Measurements from ENCODE around the gene RIC8A. TPM values are rescaled to one million over a fixed set of nuclear protein-coding genes. Genes with fewer than 3 reads are reported as not detected.

Gene RIC8A
- total and polyA plus RNA-seq, 4 donors: 12.5 to 49.6 (median 34.5) TPM

DNA sequence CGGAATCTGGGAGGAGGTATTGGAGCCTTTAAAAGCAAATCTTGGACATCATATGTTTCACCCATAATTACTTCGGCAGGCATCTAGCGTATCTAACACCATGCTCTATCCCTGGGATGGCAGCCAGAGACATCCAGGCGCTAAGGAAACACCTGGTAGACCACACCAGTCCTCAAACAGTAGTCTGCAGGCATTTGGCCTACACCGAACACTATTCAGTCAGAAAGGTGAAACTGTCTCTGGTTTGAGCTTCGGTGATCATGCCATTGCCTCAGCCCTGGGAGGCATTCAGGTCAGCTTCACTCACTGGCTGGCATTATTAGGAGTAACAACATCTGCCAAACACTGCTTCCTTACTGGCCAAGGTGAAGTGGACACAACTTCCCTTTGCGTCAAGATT, 16.9 kb downstream of the RIC8A start:
- Histone ChIP-seq H3K9me3 (ENCODE audit: control insufficient read depth in 4 of 4, low read length in 3 of 4) (no peaks in the 10 kb centered on the region), H3K4me3 (ENCODE audit: low read depth in 1 of 3, low read length in 3 of 3) (no peak overlapping the region), H3K9ac (ENCODE audit: low read depth in 1 of 2, low read length in 2 of 2) (no peak overlapping the region), H3K27me3 (ENCODE audit: control insufficient read depth in 4 of 4, insufficient read depth in 4 of 4, low read length in 3 of 4) (no peaks in the 10 kb centered on the region), H3K4me1 (ENCODE audit: control insufficient read depth in 4 of 4, insufficient read depth in 4 of 4, low read length in 3 of 4) (no peaks in the 10 kb centered on the region), H3K36me3 (ENCODE audit: control insufficient read depth in 4 of 4, insufficient read depth in 3 of 4, low read depth in 1 of 4, low read length in 3 of 4) (peaks cover 0 to 14% (median 6%) of the 10 kb centered on the region in 4 donors), H3K27ac (ENCODE audit: low read depth in 1 of 2, low read length in 2 of 2) (no peak overlapping the region)
- DNase-seq (ENCODE audit: low spot score): no peak
- TF ChIP-seq, protein P1, sequence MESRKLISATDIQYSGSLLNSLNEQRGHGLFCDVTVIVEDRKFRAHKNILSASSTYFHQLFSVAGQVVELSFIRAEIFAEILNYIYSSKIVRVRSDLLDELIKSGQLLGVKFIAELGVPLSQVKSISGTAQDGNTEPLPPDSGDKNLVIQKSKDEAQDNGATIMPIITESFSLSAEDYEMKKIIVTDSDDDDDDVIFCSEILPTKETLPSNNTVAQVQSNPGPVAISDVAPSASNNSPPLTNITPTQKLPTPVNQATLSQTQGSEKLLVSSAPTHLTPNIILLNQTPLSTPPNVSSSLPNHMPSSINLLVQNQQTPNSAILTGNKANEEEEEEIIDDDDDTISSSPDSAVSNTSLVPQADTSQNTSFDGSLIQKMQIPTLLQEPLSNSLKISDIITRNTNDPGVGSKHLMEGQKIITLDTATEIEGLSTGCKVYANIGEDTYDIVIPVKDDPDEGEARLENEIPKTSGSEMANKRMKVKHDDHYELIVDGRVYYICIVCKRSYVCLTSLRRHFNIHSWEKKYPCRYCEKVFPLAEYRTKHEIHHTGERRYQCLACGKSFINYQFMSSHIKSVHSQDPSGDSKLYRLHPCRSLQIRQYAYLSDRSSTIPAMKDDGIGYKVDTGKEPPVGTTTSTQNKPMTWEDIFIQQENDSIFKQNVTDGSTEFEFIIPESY (IDR thresholded peaks at IDR 0.05): no peak
- TF ChIP-seq HNF4A (conservative IDR thresholded peaks at IDR 0.05): no peak
- no peak for TF ChIP-seq RXRA (IDR thresholded peaks at IDR 0.05)
- TF ChIP-seq TAF1 (conservative IDR thresholded peaks at IDR 0.05): no peak
- TF ChIP-seq FOXA2 (IDR thresholded peaks at IDR 0.05): no peak
- no peak for TF ChIP-seq FOXA1 (IDR thresholded peaks at IDR 0.05)
- no peak for TF ChIP-seq YY1 (IDR thresholded peaks at IDR 0.05)
- TF ChIP-seq, protein P2, sequence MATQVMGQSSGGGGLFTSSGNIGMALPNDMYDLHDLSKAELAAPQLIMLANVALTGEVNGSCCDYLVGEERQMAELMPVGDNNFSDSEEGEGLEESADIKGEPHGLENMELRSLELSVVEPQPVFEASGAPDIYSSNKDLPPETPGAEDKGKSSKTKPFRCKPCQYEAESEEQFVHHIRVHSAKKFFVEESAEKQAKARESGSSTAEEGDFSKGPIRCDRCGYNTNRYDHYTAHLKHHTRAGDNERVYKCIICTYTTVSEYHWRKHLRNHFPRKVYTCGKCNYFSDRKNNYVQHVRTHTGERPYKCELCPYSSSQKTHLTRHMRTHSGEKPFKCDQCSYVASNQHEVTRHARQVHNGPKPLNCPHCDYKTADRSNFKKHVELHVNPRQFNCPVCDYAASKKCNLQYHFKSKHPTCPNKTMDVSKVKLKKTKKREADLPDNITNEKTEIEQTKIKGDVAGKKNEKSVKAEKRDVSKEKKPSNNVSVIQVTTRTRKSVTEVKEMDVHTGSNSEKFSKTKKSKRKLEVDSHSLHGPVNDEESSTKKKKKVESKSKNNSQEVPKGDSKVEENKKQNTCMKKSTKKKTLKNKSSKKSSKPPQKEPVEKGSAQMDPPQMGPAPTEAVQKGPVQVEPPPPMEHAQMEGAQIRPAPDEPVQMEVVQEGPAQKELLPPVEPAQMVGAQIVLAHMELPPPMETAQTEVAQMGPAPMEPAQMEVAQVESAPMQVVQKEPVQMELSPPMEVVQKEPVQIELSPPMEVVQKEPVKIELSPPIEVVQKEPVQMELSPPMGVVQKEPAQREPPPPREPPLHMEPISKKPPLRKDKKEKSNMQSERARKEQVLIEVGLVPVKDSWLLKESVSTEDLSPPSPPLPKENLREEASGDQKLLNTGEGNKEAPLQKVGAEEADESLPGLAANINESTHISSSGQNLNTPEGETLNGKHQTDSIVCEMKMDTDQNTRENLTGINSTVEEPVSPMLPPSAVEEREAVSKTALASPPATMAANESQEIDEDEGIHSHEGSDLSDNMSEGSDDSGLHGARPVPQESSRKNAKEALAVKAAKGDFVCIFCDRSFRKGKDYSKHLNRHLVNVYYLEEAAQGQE (IDR thresholded peaks at IDR 0.05): no peak
- no peak for TF ChIP-seq GABPA (IDR thresholded peaks at IDR 0.05 in 1 of 2, conservative IDR thresholded peaks at IDR 0.05 in 1 of 2)
- TF ChIP-seq HNF4G (IDR thresholded peaks at IDR 0.05): no peak
- TF ChIP-seq JUND (IDR thresholded peaks at IDR 0.05): no peak
- TF ChIP-seq, protein P3, sequence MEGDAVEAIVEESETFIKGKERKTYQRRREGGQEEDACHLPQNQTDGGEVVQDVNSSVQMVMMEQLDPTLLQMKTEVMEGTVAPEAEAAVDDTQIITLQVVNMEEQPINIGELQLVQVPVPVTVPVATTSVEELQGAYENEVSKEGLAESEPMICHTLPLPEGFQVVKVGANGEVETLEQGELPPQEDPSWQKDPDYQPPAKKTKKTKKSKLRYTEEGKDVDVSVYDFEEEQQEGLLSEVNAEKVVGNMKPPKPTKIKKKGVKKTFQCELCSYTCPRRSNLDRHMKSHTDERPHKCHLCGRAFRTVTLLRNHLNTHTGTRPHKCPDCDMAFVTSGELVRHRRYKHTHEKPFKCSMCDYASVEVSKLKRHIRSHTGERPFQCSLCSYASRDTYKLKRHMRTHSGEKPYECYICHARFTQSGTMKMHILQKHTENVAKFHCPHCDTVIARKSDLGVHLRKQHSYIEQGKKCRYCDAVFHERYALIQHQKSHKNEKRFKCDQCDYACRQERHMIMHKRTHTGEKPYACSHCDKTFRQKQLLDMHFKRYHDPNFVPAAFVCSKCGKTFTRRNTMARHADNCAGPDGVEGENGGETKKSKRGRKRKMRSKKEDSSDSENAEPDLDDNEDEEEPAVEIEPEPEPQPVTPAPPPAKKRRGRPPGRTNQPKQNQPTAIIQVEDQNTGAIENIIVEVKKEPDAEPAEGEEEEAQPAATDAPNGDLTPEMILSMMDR (IDR thresholded peaks at IDR 0.05; ENCODE audit: low read depth, low read length, missing input control): no peak
- WGBS: 90% methylated on average over 7 of the region's 7 CpGs

DNA sequence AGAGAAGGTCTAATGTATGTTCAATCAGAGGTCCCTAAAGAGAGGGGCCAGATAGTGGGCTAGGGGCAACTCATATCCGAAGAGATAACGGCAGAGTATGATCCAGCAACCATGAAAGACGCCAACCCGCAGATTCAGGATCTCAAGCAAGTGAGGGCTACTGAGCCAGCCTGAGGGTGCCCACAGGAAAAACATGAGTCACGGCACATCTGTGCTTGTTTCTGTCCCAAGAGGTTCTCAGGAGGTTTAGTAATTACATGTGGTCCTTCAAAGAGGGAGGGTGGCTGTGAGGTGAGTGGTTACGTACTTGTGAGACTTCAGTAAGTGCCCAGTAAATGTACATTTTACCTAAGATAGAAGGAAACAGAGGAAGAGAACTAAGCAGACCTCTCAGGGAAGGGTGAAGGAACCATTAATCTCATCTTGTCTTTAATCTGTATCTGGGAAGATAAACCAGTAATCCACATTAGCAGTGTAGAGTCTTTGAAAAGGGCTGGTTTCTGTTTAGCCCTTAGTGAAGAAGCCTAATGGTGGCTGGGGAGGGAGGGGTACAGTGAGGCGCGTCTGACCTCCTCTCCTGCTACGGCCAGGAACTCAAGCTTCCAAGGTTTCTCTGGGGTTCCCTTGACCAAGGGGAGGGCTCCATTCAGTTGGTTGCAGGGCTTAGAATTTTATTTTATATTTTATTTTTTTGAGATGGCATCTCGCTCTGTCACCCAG, 18.4 kb downstream of the RIC8A start:
- no peak overlapping the region for H3K27ac ChIP-seq (ENCODE audit: low read depth in 1 of 2, low read length in 2 of 2)
- WGBS: 96% methylated on average over 10 of the region's 10 CpGs
- DNase-seq (ENCODE audit: low spot score): no peak
- TF ChIP-seq, protein P2 (IDR thresholded peaks at IDR 0.05): no peak
- TF ChIP-seq EGR1 (IDR thresholded peaks at IDR 0.05; ENCODE audit: low read depth in 2 of 2) (no peak), GABPA (IDR thresholded peaks at IDR 0.05 in 1 of 2, conservative IDR thresholded peaks at IDR 0.05 in 1 of 2) (no peak), HNF4A (conservative IDR thresholded peaks at IDR 0.05) (no peak), FOXA1 (IDR thresholded peaks at IDR 0.05) (no peak), NR2F2 (IDR thresholded peaks at IDR 0.05) (no peak), SP1 (IDR thresholded peaks at IDR 0.05) (no peak)
- TF ChIP-seq, protein P3 (IDR thresholded peaks at IDR 0.05; ENCODE audit: low read depth, low read length, missing input control): no peak
- TF ChIP-seq, protein P1 (IDR thresholded peaks at IDR 0.05): no peak

More for the DNA sequence above, 18.4 kb downstream of the RIC8A start:
- Histone ChIP-seq H3K4me1 (ENCODE audit: control insufficient read depth in 4 of 4, insufficient read depth in 4 of 4, low read length in 3 of 4) (no peaks in the 10 kb centered on the region), H3K36me3 (ENCODE audit: control insufficient read depth in 4 of 4, insufficient read depth in 3 of 4, low read depth in 1 of 4, low read length in 3 of 4) (peaks cover 0 to 17% (median 10%) of the 10 kb centered on the region in 4 donors), H3K9ac (ENCODE audit: low read depth in 1 of 2, low read length in 2 of 2) (no peak overlapping the region), H3K9me3 (ENCODE audit: control insufficient read depth in 4 of 4, low read length in 3 of 4) (no peaks in the 10 kb centered on the region), H3K27me3 (ENCODE audit: control insufficient read depth in 4 of 4, insufficient read depth in 4 of 4, low read length in 3 of 4) (no peaks in the 10 kb centered on the region), H3K4me3 (ENCODE audit: low read depth in 1 of 3, low read length in 3 of 3) (no peak overlapping the region)

Data from liver (tissue), 9 donors.